H1 (cell line): ENCODE data around the gene LMO2. TPM values are rescaled to one million over a fixed set of nuclear protein-coding genes. Genes with fewer than 3 reads are reported as not detected.

Experiments
- CTCF ChIA-PET: fragments of 300-600 bp; sonication (Branson Sonifier 250); formaldehyde crosslinking; loops from one replicate; lab custom pipeline; 2021; ENCODE audit not compliant: partially characterized antibody; lab: Charles Lee
- POLR2A ChIA-PET: fragments of 300-600 bp; sonication (Branson Sonifier 250); formaldehyde crosslinking; loops from one replicate; lab custom pipeline; 2021; ENCODE audit warnings: inconsistent platforms; ENCODE audit not compliant: partially characterized antibody; lab: Charles Lee
- DNase-seq, 2 experiments: peaks; one replicate each; pipeline versions ENCODE4 v3.0.0 to v3.0.0-alpha.2; 2010 to 2022; ENCODE audit warnings: low spot score in 2 of 2, low read depth in 1 of 2, mixed read lengths in 1 of 2
- FAIRE-seq: peaks from 2 replicates; lab custom pipeline; 2011; peaks lifted over from hg19 to GRCh38; lab: Jason Lieb, UNC
- H2AFZ ChIP-seq: 2 replicates; pipeline ENCODE4 v1.8.1; 2012; ENCODE audit warnings: low read length, inconsistent platforms
- H2AK5ac ChIP-seq: 2 replicates; pipeline ENCODE4 v1.6.1; 2013; ENCODE audit warnings: low read depth, low read length
- H2BK120ac ChIP-seq: replicated peaks from 2 replicates; pipeline ENCODE3; 2013; ENCODE audit warnings: low read depth, low read length, inconsistent platforms
- H2BK12ac ChIP-seq: 2 replicates; pipeline ENCODE4 v1.6.1; 2013; ENCODE audit warnings: low read depth, low read length
- H2BK15ac ChIP-seq: 2 replicates; pipeline ENCODE4 v1.6.1; 2013; ENCODE audit warnings: low read length
- H2BK20ac ChIP-seq: 2 replicates; pipeline ENCODE4 v1.6.1; 2013; ENCODE audit warnings: low read length
- H2BK5ac ChIP-seq: 2 replicates; pipeline ENCODE4 v1.6.1; 2013; ENCODE audit warnings: low read depth, low read length
- H3K14ac ChIP-seq: 2 replicates; pipeline ENCODE4 v1.6.1; 2013; ENCODE audit warnings: inconsistent platforms; ENCODE audit not compliant: insufficient read length
- H3K18ac ChIP-seq: 2 replicates; pipeline ENCODE4 v1.6.1; 2013; ENCODE audit warnings: low read length; ENCODE audit errors: extremely low read depth
- H3K23ac ChIP-seq: 2 replicates; pipeline ENCODE4 v1.6.1; 2013; ENCODE audit warnings: inconsistent platforms; ENCODE audit not compliant: insufficient read length
- H3K23me2 ChIP-seq: 2 replicates; pipeline ENCODE4 v1.6.1; 2013; ENCODE audit warnings: low read depth, low read length
- H3K27ac ChIP-seq: 2 replicates; pipeline ENCODE4 v1.6.1; 2011; ENCODE audit warnings: low read depth, low read length, inconsistent platforms
- H3K27me3 ChIP-seq, 4 experiments: replicated peaks in 1 of 4; 1 replicate in 1 of 4; 2 replicates in 3 of 4; pipeline versions ENCODE4 v1.6.1 to v1.8.1; 2011 to 2013; ENCODE audit warnings: low read length in 3 of 4, mild to moderate bottlenecking in 3 of 4, inconsistent platforms in 2 of 4, mixed read lengths in 2 of 4, moderate library complexity in 1 of 4; ENCODE audit not compliant: control insufficient read depth in 3 of 4, insufficient read depth in 3 of 4; ENCODE audit errors: extremely low read depth in 1 of 4
- H3K36me3 ChIP-seq, 4 experiments: 2 replicates each; pipeline versions ENCODE4 v1.6.1 to v1.8.1; 2011 to 2013; ENCODE audit warnings: mild to moderate bottlenecking in 4 of 4, low read length in 3 of 4, moderate library complexity in 2 of 4, control low read depth in 1 of 4, inconsistent platforms in 1 of 4; ENCODE audit not compliant: insufficient read depth in 4 of 4, control insufficient read depth in 2 of 4
- H3K4ac ChIP-seq: replicated peaks from 2 replicates; pipeline ENCODE3; 2013; ENCODE audit warnings: low read length, low read depth, mixed read lengths, inconsistent platforms; ENCODE audit not compliant: insufficient read length
- H3K4me1 ChIP-seq, 4 experiments: replicated peaks in 1 of 4; 1 replicate in 1 of 4; 2 replicates in 3 of 4; pipeline versions ENCODE4 v1.6.1 to v1.8.1; 2011 to 2013; ENCODE audit warnings: low read length in 3 of 4, inconsistent platforms in 2 of 4, mixed read lengths in 1 of 4; ENCODE audit not compliant: insufficient read depth in 4 of 4, control insufficient read depth in 3 of 4
- H3K4me2 ChIP-seq, 2 experiments: 2 replicates each; pipeline versions ENCODE4 v1.6.1 to v1.8.1; 2011 to 2013; ENCODE audit warnings: low read depth in 2 of 2, low read length in 2 of 2, control low read depth in 1 of 2, inconsistent platforms in 1 of 2, mild to moderate bottlenecking in 1 of 2; ENCODE audit not compliant: insufficient read depth in 1 of 2
- H3K4me3 ChIP-seq, 4 experiments: fragments of 200-600, 300-600 bp in 1 of 4; sonication (generic), shearing (Covaris generic), sonication (Bioruptor Twin) in 1 of 4; 2 replicates each; pipeline versions ENCODE4 v1.5.1 to v1.8.1; 2011 to 2016; ENCODE audit warnings: low read length in 4 of 4, low read depth in 3 of 4, control low read depth in 2 of 4, inconsistent platforms in 2 of 4, mild to moderate bottlenecking in 2 of 4, mixed read lengths in 1 of 4, moderate library complexity in 1 of 4; ENCODE audit not compliant: insufficient read depth in 2 of 4; ENCODE audit errors: extremely low read depth in 1 of 4
- H3K56ac ChIP-seq: replicated peaks from 2 replicates; pipeline ENCODE3; 2013; ENCODE audit warnings: low read depth, mild to moderate bottlenecking, mixed read lengths, low read length, inconsistent platforms; ENCODE audit not compliant: insufficient read length
- H3K79me1 ChIP-seq: 2 replicates; pipeline ENCODE4 v1.6.1; 2013; ENCODE audit warnings: low read depth, low read length, control low read depth
- H3K79me2 ChIP-seq, 2 experiments: 2 replicates each; pipeline versions ENCODE4 v1.6.1 to v1.8.1; 2012 to 2013; ENCODE audit warnings: low read length in 2 of 2, mild to moderate bottlenecking in 2 of 2, inconsistent platforms in 1 of 2; ENCODE audit not compliant: insufficient read depth in 2 of 2, control insufficient read depth in 1 of 2
- H3K9ac ChIP-seq, 4 experiments: replicated peaks in 1 of 4; 1 replicate in 1 of 4; 2 replicates in 3 of 4; pipeline versions ENCODE4 v1.6.1 to v1.8.1; 2011 to 2013; ENCODE audit warnings: low read depth in 3 of 4, low read length in 3 of 4, control low read depth in 2 of 4, mild to moderate bottlenecking in 2 of 4, moderate library complexity in 2 of 4, inconsistent platforms in 1 of 4; ENCODE audit errors: extremely low read depth in 1 of 4
- H3K9me3 ChIP-seq, 2 experiments: 2 replicates each; pipeline versions ENCODE4 v1.6.1 to v1.8.1; 2012 to 2013; ENCODE audit warnings: mild to moderate bottlenecking in 2 of 2, moderate library complexity in 2 of 2, control low read depth in 1 of 2, inconsistent platforms in 1 of 2, low read depth in 1 of 2, low read length in 1 of 2, mixed read lengths in 1 of 2; ENCODE audit not compliant: insufficient read depth in 2 of 2
- H4K20me1 ChIP-seq, 2 experiments: replicated peaks in 1 of 2; 2 replicates each; pipeline versions ENCODE3 to v1.8.1; 2011 to 2013; ENCODE audit warnings: inconsistent platforms in 2 of 2, low read length in 2 of 2, mild to moderate bottlenecking in 1 of 2; ENCODE audit not compliant: insufficient read depth in 2 of 2, control insufficient read depth in 1 of 2
- H4K5ac ChIP-seq: 2 replicates; pipeline ENCODE4 v1.6.1; 2013; ENCODE audit warnings: low read length, low read depth, mixed read lengths, inconsistent platforms; ENCODE audit not compliant: insufficient read length
- H4K8ac ChIP-seq: 2 replicates; pipeline ENCODE4 v1.8.0; 2013; ENCODE audit warnings: mild to moderate bottlenecking, moderate library complexity, low read length, inconsistent platforms; ENCODE audit not compliant: insufficient read depth; ENCODE audit errors: extremely low read depth
- H4K91ac ChIP-seq: replicated peaks from 2 replicates; pipeline ENCODE3; 2013; ENCODE audit warnings: low read length, mixed read lengths, inconsistent platforms; ENCODE audit not compliant: insufficient read length
- BACH1 ChIP-seq: IDR thresholded peaks from 2 replicates; pipeline ENCODE4 v1.6.1; 2012; ENCODE audit warnings: low read length, improper control_type of control experiment
- EGR1 ChIP-seq: IDR thresholded peaks from 2 replicates; pipeline ENCODE4 v1.6.1; 2011; ENCODE audit warnings: low read depth, low read length, borderline replicate concordance
- JUND ChIP-seq: IDR thresholded peaks from 2 replicates; pipeline ENCODE4 v1.6.1; 2011; ENCODE audit warnings: mild to moderate bottlenecking, improper control_type of control experiment, low read length
- KDM5A ChIP-seq: fragments of 200-600 bp; IDR thresholded peaks from 2 replicates; pipeline ENCODE4 v1.7.1; 2012; ENCODE audit warnings: mild to moderate bottlenecking, low read length, inconsistent platforms, mixed read lengths
- POLR2AphosphoS5 ChIP-seq: IDR thresholded peaks from 2 replicates; pipeline ENCODE4 v1.6.1; 2011; ENCODE audit warnings: low read depth, low read length
- RBBP5 ChIP-seq: IDR thresholded peaks from 2 replicates; pipeline ENCODE4 v1.7.1; 2012; ENCODE audit warnings: low read depth, mild to moderate bottlenecking, inconsistent platforms, low read length, moderate library complexity, borderline replicate concordance
- RNF2 ChIP-seq: fragments of 200-900, 300-1000 bp; sonication (generic); IDR thresholded peaks from 2 replicates; pipeline ENCODE4 v1.7.1; 2016; ENCODE audit warnings: borderline replicate concordance, low read depth, mild to moderate bottlenecking, antibody characterized with exemption, low read length; ENCODE audit not compliant: poor library complexity, severe bottlenecking; ENCODE audit errors: missing control alignments
- RXRA ChIP-seq: IDR thresholded peaks from 2 replicates; pipeline ENCODE4 v1.6.1; 2011; ENCODE audit warnings: low read depth, mild to moderate bottlenecking, low read length, moderate library complexity; ENCODE audit not compliant: insufficient read depth
- SIN3A ChIP-seq, 2 experiments: IDR thresholded peaks in 1 of 2; conservative IDR thresholded peaks in 1 of 2; 2 replicates each; pipeline ENCODE4 v1.6.1; 2011 to 2012; ENCODE audit warnings: low read length in 2 of 2, improper control_type of control experiment in 1 of 2, low read depth in 1 of 2, mild to moderate bottlenecking in 1 of 2
- SIRT6 ChIP-seq: IDR thresholded peaks from one replicate; pipeline ENCODE4 v1.7.1; 2012; ENCODE audit warnings: low read length, inconsistent platforms
- SP1 ChIP-seq: IDR thresholded peaks from 2 replicates; pipeline ENCODE4 v1.6.1; 2011; ENCODE audit warnings: low read depth, low read length
- TCF12 ChIP-seq: IDR thresholded peaks from 2 replicates; pipeline ENCODE4 v1.6.1; 2011; ENCODE audit warnings: low read depth, mild to moderate bottlenecking, low read length
- WGBS, 2 experiments: shearing (Covaris generic) in 1 of 2; methylation state at CpG; one replicate each; pipeline versions ENCODE4 v1.1.6 to v1.1.7; 2013 to 2015; ENCODE audit warnings: low lambda C conversion rate in 2 of 2, mixed read lengths in 2 of 2, inconsistent platforms in 1 of 2, low coverage in 1 of 2, missing lambda C conversion rate in 1 of 2; ENCODE audit not compliant: insufficient replicate concordance in 2 of 2, insufficient coverage in 1 of 2, insufficient read length in 1 of 2; ENCODE audit errors: extremely low coverage in 1 of 2, missing lambda C conversion rate in 1 of 2; 5-methylcytosine and 5-hydroxymethylcytosine counted together
- polyA plus RNA-seq, 7 experiments: library from polyadenylated mRNA; depleted of rRNA in 3 of 7; stranded (reverse) in 5 of 7; unstranded in 2 of 7; fragments of >200 nt in 5 of 7; fragments of 200-250 nt in 2 of 7; gene quantifications; 1 replicate in 5 of 7; 2 replicates in 1 of 7; 4 replicates in 1 of 7; pipeline versions ENCODE4 v1.2.1 to v1.2.3, GENCODE V29; 2011 to 2013; ENCODE audit warnings: missing spikeins in 2 of 7, mixed read lengths in 2 of 7
- total RNA-seq: library from RNA; stranded (reverse); fragmentation: NEBNext Ultra II Directional; extraction: Animal tissue kit (Norgen Biotek cat#: 25700); gene quantifications from 2 replicates; pipeline ENCODE4 v1.2.1, GENCODE V29; 2021

LMO2 gene
- total and polyA plus RNA-seq, 2 of the 8 experiments (the other 6 are each of a cell fraction or from before 2014, with no cell fraction given): 1.6 to 2.7 TPM

- no peaks in the 10 kb centered on the region for H4K20me1 ChIP-seq
- H2BK20ac ChIP-seq: no peak overlapping the region
- H2AK5ac ChIP-seq: no peak overlapping the region
- H3K36me3 ChIP-seq: no peaks in the 10 kb centered on the region
- no peak overlapping the region for H2BK12ac ChIP-seq
- H3K4me2 ChIP-seq: no peak overlapping the region
- FAIRE-seq (no peak), DNase-seq (no peak)
- H2BK120ac ChIP-seq: no peak overlapping the region
- H3K27ac ChIP-seq: no peak overlapping the region
- H3K9me3 ChIP-seq: peaks cover 0 to 4% of the 10 kb centered on the region in 2 experiments; a peak in 1 of 4 replicates
- H3K18ac ChIP-seq: no peak overlapping the region
- H3K79me1 ChIP-seq: no peaks in the 10 kb centered on the region
- H3K4me3 ChIP-seq: no peak overlapping the region
- ChIA-PET CTCF (interaction anchor here (1.1 to 3.7 kb wide), 4 partner anchors 14 to 75 kb away, joined by 3 to 14 read pairs (median 4); no protein-coding TSS in a partner anchor), POLR2A (no interaction called here)
- H4K8ac ChIP-seq: no peak overlapping the region
- no peaks in the 10 kb centered on the region for H3K23me2 ChIP-seq
- no peak overlapping the region for H4K5ac ChIP-seq
- H3K79me2 ChIP-seq: no peaks in the 10 kb centered on the region
- no peak overlapping the region for H3K56ac ChIP-seq
- no peak overlapping the region for H3K23ac ChIP-seq
- no peak overlapping the region for H2BK5ac ChIP-seq
- H3K9ac ChIP-seq: no peak overlapping the region
- no peak overlapping the region for H3K14ac ChIP-seq
- 81% methylated on average over 12 of the region's 12 CpGs; no CpG with 5 or more reads in 1 of the 2 experiments for WGBS, 2 experiments
- peaks cover 0 to 5% (median 0%) of the 10 kb centered on the region in 4 experiments; a peak in 1 of 7 replicates for H3K4me1 ChIP-seq
- H4K91ac ChIP-seq: no peak overlapping the region
- H3K4ac ChIP-seq: no peak overlapping the region
- 0 out of 2 replicates have a peak overlapping the region, but pooled peaks have one; percentile 46 for H2BK15ac ChIP-seq
- no peaks in the 10 kb centered on the region for H3K27me3 ChIP-seq
- peak overlapping the region; percentile 91 for H2AFZ ChIP-seq
- TF ChIP-seq RBBP5 (no peak), POLR2AphosphoS5 (no peak), JUND (no peak), BACH1 (no peak), EGR1 (no peak), RNF2 (no peak), TCF12 (no peak), SIRT6 (no peak), SP1 (no peak), RXRA (no peak), SIN3A (conservative IDR thresholded peaks at IDR 0.05 in 1 of 2, IDR thresholded peaks at IDR 0.05 in 1 of 2; ENCODE audit: low read depth in 1 of 2, low read length in 2 of 2) (no peak), KDM5A (no peak)
Observed at GRCh38 chr11:33912405-33913361, 20.8 kb upstream of the LMO2 start.
